ENCODE measurements around the gene PSME1. TPM values are rescaled to one million over a fixed set of nuclear protein-coding genes. Genes with fewer than 3 reads are reported as not detected.

Gene PSME1
- total and polyA plus RNA-seq, 2 experiments from 2014 or later = 61.1 to 215 TPM

- no peak for DNase-seq (ENCODE audit: low spot score)
- Mint-ChIP-seq H3K9me3 (no peaks in the 10 kb centered on the region), H3K36me3 (ENCODE audit: low read depth) (peaks cover 13% of the 10 kb centered on the region), H3K27me3 (ENCODE audit: insufficient read depth, low read depth, poor library complexity) (peaks cover 5% of the 10 kb centered on the region), H3K27ac (no peak overlapping the region), H3K4me3 (no peak overlapping the region), H3K4me1 (peaks cover 9% of the 10 kb centered on the region)
- TF ChIP-seq EZH2phosphoT487 (IDR thresholded peaks at IDR 0.05; ENCODE audit: unreplicated experiment) = no peak
- TF ChIP-seq ETS1 (IDR thresholded peaks at IDR 0.05) = no peak
- no peak for TF ChIP-seq ZNF462 (CRISPR knock-in tag; IDR thresholded peaks at IDR 0.05)
- TF ChIP-seq ZNF331 (CRISPR knock-in tag; IDR thresholded peaks at IDR 0.05; ENCODE audit: low read depth) = no peak
- TF ChIP-seq STAT1 (IDR thresholded peaks at IDR 0.05; ENCODE audit: unreplicated experiment) = no peak
- no peak for TF ChIP-seq NANOG (IDR thresholded peaks at IDR 0.05; ENCODE audit: borderline replicate concordance)
- no peak for TF ChIP-seq CREB1 (CRISPR knock-in tag; IDR thresholded peaks at IDR 0.05; ENCODE audit: low read depth)
- no peak for TF ChIP-seq REST (IDR thresholded peaks at IDR 0.05; ENCODE audit: unreplicated experiment)
- TF ChIP-seq JUNB (IDR thresholded peaks at IDR 0.05; ENCODE audit: unreplicated experiment) = no peak
- no peak for TF ChIP-seq EZH2 (IDR thresholded peaks at IDR 0.05; ENCODE audit: low read depth, unreplicated experiment)
- no peak for TF ChIP-seq POLR2AphosphoS5 (IDR thresholded peaks at IDR 0.05; ENCODE audit: low read depth)
- TF ChIP-seq ZNF114 (CRISPR knock-in tag; IDR thresholded peaks at IDR 0.05) = no peak
- H3K4me1 ChIP-seq (ENCODE audit: insufficient read depth) = 0 out of 2 replicates have a peak, but pooled peaks cover 4% of the 10 kb centered on the region
- H3K36me3 ChIP-seq (ENCODE audit: insufficient read depth) = no peaks in the 10 kb centered on the region
- peaks cover 7% of the 10 kb centered on the region; the same call in 1 of the 2 replicates for H3F3A ChIP-seq (replicated peaks; ENCODE audit: low read depth)
- no peaks in the 10 kb centered on the region for H3K79me2 ChIP-seq (replicated peaks; ENCODE audit: insufficient read depth)
- ATAC-seq = no peak
- H3K4me2 ChIP-seq = no peak overlapping the region
- no peaks in the 10 kb centered on the region for H3K27me3 ChIP-seq (ENCODE audit: insufficient read depth)
- H3K9me2 ChIP-seq (ENCODE audit: insufficient read depth) = no peaks in the 10 kb centered on the region
- H3K4me3 ChIP-seq = no peak overlapping the region
- no peak overlapping the region for H3K27ac ChIP-seq (ENCODE audit: low read depth)
- H2AFZ ChIP-seq = no peak overlapping the region
- no peaks in the 10 kb centered on the region; the same call in 1 of the 2 replicates for H4K20me1 ChIP-seq (replicated peaks; ENCODE audit: insufficient read depth)
These were observed 8.3 kb upstream of the PSME1 start for GRCh38 chr14:24127673-24128072.
